OCI-M2 (cell line): Measurements from ENCODE around the gene PRKACG.
"Not testable (repeated sequence)": the region's sequence is repeated elsewhere in the genome, so short reads cannot be mapped to it uniquely, and the experiment has no call there.

Source experiments
- DNase-seq: peaks from one replicate; lab custom pipeline; 2025; ENCODE audit not compliant: unreplicated experiment; lab: John Stamatoyannopoulos, UW

PRKACG gene

GRCh38 chr9:69014013-69014412 lies at the start of gene PRKACG:
Gene PRKACG (minus strand): TSS chr9:69014113. CDS start chr9:69014092, 21 bp downstream.
- no peak for DNase-seq

- no peak for DNase-seq
These were observed 48.3 kb upstream of the PRKACG start for GRCh38 chr9:69062195-69062594.

GRCh38 chr9:69060766-69061165 lies 46.9 kb upstream of the PRKACG start:
- no peak for DNase-seq

- no peak for DNase-seq
These were observed 44.2 kb upstream of the PRKACG start for GRCh38 chr9:69058101-69058500.

GRCh38 chr9:69056191-69056815 lies 42.4 kb upstream of the PRKACG start:
- DNase-seq, result no peak

GRCh38 chr9:69054989-69055388 lies 41.1 kb upstream of the PRKACG start:
- no peak for DNase-seq

- not testable (repeated sequence) for DNase-seq
These were observed 37.0 kb upstream of the PRKACG start for GRCh38 chr9:69050936-69051335.

- no peak for DNase-seq
These were observed 35.2 kb upstream of the PRKACG start for GRCh38 chr9:69049094-69049493.

- no peak for DNase-seq
These were observed 33.5 kb upstream of the PRKACG start for GRCh38 chr9:69047371-69047770.

GRCh38 chr9:69046723-69047122 lies 32.8 kb upstream of the PRKACG start:
- no peak for DNase-seq

- DNase-seq, result no peak
These were observed 31.9 kb upstream of the PRKACG start for GRCh38 chr9:69045821-69046220.

GRCh38 chr9:69044240-69045219 lies 30.6 kb upstream of the PRKACG start:
- no peak for DNase-seq

GRCh38 chr9:69040646-69041045 lies 26.7 kb upstream of the PRKACG start:
- no peak for DNase-seq

- no peak for DNase-seq
These were observed 22.9 kb upstream of the PRKACG start for GRCh38 chr9:69036799-69037198.

- DNase-seq, result no peak
These were observed 22.4 kb upstream of the PRKACG start for GRCh38 chr9:69036309-69036708.

GRCh38 chr9:69035438-69036308 lies 21.8 kb upstream of the PRKACG start, which contains the start of gene FXN:
Gene FXN (plus strand): TSS chr9:69035752. CDS start chr9:69035783, 31 bp downstream.
- DNase-seq, result no peak

GRCh38 chr9:69034071-69034470 lies 20.2 kb upstream of the PRKACG start:
- no peak for DNase-seq

- DNase-seq, result no peak
These were observed 17.1 kb upstream of the PRKACG start for GRCh38 chr9:69030851-69031645.

GRCh38 chr9:69029535-69029934 lies 15.6 kb upstream of the PRKACG start:
- DNase-seq, result no peak

- no peak for DNase-seq
These were observed 14.8 kb upstream of the PRKACG start for GRCh38 chr9:69028754-69029153.
